ENCODE measurements around the gene PADI6.

PADI6 gene

DNA sequence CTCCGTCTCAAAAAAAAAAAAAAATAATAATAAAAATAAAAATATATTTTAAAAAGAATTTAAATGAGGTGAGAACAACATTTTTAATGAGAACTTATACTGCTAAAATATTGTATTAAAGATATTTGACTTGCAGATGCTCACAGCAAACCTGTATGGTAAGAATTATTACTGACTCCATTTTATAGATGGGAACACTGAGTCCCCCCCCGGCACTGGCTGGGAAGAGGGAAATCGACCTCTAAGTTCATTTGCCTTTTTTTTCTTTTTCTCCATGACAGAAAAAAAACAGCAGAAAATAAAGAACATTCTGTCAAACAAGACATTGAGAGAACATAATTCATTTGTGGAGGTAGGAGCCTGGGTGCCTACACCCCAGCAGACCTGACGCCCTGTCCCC is 13.4 kb upstream of the PADI6 start:
- DNase-seq, result no peak

- DNase-seq, result no peak
Observed at GRCh38 chr1:17359031-17359430, 13.0 kb upstream of the PADI6 start.

DNA sequence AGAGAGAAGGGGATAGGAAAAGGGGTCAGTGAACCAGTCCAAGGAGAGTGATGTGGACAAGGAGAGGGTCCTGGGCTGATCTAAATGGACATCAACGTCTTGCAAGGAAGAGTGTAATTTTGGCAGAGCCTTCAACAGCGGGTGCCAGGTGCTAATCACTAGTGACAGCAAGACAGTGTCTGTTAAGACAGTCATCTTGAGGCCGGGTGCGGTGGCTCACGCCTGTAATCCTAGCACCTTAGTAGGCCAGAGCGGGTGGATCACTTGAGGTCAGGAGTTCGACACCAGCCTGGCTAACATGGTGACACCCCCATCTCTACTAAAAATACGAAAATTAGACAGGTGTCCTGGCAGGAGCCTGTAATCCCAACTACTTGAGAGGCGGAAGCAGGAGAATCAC is 12.2 kb upstream of the PADI6 start:
- DNase-seq, result no peak

- no peak for DNase-seq
Observed at GRCh38 chr1:17360272-17360956, 11.6 kb upstream of the PADI6 start.

DNA sequence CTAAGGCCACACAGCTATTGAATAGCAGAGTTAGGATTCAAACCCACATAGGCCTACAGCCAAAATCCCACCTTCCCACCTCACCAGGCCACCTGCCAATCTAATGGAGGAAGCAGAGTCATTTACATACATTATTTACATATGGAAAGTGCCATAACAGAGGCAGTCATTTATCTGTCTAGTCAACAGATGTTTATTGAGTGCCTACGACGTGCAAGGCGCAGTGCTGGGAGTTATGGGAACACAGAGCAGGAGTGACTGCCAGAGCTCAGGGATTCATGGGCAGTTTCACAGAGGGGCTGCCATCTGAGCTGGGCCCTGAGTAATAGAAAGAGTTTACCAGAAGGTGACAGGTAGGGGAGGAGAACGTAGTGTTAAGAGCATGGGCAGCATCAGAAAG is 10.3 kb upstream of the PADI6 start:
- no peak for DNase-seq

- no peak for DNase-seq
Observed at GRCh38 chr1:17363351-17363750, 8.6 kb upstream of the PADI6 start.

DNA sequence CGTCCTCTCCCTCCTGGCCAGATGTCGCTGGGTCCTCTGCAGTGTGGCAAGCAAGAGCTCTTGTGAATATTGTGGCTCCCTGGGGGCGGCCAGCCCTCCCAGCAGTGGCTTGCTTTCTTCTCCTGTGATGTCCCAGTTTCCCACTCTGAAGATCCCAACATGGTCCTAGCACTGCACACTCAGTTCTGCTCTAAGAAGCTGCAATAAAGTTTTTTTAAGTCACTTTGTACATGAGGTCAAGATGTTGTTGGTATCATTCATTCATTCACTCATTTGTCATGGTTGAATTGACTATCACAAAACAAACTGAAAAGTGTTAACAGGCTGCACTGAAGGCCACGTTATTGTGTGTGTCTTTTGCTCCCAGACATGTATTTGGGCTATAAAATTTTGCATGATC is 8.2 kb upstream of the PADI6 start:
- no peak for DNase-seq

- DNase-seq, result no peak
Observed at GRCh38 chr1:17365293-17365692, 6.7 kb upstream of the PADI6 start.

DNA sequence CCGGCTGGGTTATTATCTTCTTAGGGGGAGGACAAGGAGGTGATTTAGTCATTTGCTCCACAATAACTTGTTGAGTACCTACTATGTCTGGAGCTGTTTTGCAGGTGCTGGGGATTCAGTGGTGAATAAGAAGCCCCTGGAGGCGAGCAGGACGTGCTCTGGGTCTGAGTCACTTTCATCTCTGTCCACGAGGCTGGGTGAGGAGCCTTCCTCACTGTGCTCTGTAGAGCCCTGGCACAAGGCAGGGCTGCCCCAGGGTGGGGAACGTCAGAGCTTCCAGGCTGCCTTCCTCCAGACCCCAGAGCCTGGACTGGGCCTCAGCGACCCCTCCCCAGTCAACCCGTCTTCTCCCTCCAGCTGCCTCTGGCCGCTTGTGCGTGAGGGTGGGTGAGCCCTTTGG is 2.5 kb upstream of the PADI6 start:
- no peak for DNase-seq

DNA sequence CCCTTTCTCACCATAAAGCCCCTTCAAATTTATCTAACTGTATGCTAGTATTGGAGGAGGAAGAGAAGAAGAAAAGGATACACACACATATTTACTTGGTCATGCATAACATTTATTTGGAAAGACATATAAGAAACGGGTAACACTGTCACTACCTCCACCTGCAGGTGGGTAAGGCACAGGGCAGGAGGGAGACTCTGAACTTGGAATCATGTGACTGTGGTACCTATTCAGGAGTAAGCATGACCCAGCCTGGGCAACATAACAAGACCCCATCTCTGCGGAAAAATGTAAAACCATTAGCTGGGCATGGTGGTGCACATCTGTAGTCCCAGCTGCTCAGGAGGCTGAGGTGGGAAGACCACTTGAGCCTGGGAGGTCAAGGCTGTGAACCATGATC is 1.4 kb upstream of the PADI6 start:
- no peak for DNase-seq

DNA sequence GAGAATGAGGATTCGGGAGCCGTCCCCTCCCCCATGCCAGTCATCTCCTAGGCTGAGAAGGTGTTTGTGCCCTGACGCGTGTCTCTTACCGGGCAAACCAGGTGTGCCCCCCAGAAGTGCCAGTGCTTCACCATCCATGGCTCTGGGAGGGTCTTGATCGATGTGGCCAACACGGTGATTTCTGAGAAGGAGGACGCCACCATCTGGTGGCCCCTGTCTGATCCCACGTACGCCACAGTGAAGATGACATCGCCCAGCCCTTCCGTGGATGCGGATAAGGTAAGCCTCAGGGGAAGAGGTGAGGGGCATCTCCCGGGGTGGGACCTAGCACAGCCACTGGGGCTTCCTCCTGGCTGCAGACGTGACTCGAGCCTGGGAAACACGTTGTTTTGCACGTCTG is 959 bp downstream of the PADI6 start:
- no peak for DNase-seq

DNA sequence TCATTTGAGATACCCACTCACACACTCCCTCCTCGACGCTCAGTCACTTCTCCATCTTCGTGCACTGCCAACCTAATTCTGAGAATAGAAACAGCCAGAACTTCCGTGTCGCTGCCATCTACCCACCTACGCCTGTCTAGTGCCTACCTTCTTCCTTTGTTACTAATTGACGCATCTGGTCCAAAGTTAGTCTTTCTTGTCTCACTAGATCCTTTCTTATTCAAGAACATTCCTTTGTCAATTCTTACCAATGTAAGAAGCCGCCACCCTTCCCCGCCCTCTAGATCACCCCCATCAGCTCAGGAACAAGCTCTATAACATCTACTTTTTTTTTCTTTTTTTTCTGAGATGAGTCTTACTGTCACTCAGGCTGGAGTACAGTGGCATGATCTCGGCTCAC is 3.7 kb downstream of the PADI6 start:
- DNase-seq, result no peak

DNA sequence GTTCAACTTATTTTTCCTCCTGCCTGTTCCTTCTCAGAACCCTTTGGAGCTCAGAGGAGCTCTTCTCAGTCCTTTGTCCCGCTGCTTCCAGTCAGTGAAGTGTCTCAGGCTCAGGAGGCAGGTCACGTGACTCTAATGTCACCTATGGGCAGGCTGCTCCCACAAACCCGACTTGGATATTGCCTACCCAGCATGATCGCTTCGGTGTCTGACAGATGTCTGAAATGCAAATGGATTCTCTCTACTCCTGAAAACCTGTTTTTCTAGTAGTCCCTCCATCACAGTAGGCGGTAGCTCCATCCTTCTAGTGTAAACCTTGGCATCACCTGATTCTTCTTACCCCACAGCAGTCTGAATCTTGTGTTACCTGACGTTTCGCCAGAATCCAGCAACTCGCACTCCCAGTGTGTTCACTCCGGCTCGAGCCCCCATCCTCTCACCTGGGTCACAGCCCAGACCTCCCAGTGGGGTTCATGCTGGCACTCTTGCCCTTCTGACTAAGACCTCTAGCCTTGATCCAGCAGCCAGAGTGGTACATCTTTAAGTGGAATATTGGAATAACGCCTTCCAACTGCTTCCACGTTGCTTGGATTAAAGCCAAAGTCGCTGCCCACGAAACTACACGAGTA is 5.4 kb downstream of the PADI6 start:
- no peak for DNase-seq

DNA sequence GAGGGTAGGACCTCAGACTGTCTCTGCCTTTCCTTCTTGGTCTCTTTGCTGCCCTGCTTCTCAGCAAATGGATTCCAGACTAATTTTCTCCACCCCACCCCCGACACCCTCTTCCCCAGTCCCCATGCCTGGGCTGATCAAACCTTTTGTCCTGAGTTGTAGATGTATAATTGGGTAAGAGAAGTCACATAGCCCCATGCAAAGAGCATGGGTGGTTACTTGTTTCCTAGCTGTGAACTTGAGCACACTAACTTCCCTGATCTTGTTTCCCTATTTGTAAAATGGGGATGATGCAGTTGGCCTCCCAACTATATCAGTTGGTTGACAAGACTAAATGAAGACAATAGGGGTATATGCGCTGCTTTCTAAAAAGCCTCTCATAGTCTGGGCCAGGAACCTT is 9.2 kb downstream of the PADI6 start:
- no peak for DNase-seq

DNA sequence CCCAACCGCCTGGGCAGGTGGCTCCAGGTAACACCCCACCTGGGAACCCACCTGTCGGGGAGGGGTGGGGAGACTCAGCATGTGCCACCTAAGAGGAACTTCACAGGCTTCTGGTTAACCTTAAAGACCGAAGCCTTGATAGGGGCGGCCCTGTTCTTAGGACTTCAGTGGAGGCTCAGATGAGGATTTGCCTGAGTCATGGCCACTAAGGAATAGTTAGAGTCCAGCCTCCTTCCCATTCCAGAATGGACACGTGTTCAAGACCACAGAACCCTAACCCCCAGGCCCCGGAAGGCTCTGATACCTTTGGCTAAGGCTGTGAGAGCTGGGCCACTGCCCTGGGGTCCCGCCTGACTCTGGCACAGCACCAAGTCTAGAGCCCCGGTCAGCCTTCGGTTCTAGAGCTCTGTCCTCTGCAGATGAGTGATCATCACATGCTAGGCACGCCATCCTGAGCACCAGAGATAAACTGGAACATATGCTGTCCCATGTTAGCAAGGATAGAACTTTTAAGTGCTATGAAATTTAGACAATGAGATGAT is 20.3 kb downstream of the PADI6 start:
- no peak for DNase-seq

GRCh38 chr1:17393230-17393629 is 21.2 kb downstream of the PADI6 start:
- DNase-seq, result no peak

DNA sequence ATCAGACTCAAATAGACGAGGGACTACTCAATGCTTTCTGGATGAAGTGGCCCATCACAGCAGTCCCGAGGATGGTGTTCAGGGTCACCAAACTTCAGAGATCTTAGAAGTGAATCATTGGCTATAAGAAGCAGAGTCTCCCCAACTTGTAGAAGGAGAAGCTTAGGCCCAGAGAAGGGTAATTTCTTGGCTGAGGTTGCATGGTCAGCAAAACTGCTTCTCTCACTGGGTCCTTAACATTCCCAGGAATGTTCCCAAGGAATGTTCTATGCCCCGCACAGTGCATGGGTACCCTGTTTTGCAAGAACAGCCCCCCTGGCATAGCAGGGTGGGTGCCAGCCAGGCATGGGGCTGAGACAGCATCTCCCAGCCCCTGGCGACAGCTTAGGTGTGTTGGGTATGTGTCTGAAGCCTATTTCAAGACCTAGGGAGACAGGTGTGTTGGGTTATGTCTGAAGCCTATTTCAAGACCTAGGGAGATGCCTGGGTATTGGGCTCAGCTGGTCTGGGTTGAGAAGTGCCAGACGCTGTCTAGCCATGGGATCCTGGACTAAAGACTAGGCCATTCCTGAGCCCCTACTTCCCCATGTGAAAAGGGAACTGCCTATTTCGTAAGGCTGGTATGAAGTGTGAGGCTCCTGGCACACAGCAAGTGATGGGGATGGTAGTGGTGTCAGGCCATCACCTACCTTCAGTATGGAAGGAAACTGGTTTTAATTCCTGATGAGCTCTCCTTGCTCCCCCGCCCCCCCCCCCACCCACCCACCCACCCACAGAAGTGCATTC is 26.1 kb downstream of the PADI6 start:
- DNase-seq, result no peak

- DNase-seq, result no peak
Observed at GRCh38 chr1:17400725-17401341, 28.8 kb downstream of the PADI6 start.

GRCh38 chr1:17401841-17402240 is 29.8 kb downstream of the PADI6 start:
- DNase-seq, result no peak

GRCh38 chr1:17403081-17403480 is 31.1 kb downstream of the PADI6 start:
- no peak for DNase-seq

GRCh38 chr1:17404034-17404684 is 32.2 kb downstream of the PADI6 start:
- DNase-seq, result no peak

DNA sequence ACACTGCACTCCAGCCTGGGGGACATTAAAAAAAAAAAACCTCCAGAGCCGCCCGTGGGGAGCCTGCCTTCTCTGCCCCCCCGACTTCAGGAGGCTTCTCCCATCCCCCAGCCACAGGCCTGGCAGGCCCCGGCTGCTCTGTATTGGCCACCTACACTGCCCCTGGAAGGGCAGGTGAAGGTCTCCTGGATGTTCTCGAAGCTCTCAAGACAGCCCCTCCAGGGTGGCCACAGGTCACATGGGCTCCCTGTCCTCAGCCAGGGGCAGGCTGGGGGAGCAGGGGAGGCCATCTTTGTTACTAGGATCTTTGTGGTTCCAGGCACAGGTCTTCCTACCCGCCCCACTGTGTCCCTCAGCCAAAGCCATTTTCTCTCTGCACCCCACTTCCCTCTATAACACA is 32.8 kb downstream of the PADI6 start:
- DNase-seq, result no peak
